Pericardium fibroblast (primary cell): ENCODE measurements around the gene ZDHHC18. TPM values are rescaled to one million over a fixed set of nuclear protein-coding genes. Genes with fewer than 3 reads are reported as not detected.

Experiments
- total RNA-seq: library from RNA; depleted of rRNA; stranded (reverse); fragments of >200 nt; gene quantifications from 2 replicates; pipeline ENCODE4 v1.2.3, GENCODE V29; 2015

Gene ZDHHC18, protein sequence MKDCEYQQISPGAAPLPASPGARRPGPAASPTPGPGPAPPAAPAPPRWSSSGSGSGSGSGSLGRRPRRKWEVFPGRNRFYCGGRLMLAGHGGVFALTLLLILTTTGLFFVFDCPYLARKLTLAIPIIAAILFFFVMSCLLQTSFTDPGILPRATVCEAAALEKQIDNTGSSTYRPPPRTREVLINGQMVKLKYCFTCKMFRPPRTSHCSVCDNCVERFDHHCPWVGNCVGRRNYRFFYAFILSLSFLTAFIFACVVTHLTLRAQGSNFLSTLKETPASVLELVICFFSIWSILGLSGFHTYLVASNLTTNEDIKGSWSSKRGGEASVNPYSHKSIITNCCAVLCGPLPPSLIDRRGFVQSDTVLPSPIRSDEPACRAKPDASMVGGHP
- 5.0 and 12.1 TPM in 2 replicates for total RNA-seq

GRCh38 chr1:26826261-26827105, at the start of gene ZDHHC18:
Gene ZDHHC18 (plus strand): TSS chr1:26826688. CDS start chr1:26826805, 117 bp downstream.

GRCh38 chr1:26787706-26788514, 38.6 kb upstream of the ZDHHC18 start, which contains the start of gene PIGV:
Gene PIGV (plus strand): TSS chr1:26787950. CDS start chr1:26790816, 2,866 bp downstream.

DNA sequence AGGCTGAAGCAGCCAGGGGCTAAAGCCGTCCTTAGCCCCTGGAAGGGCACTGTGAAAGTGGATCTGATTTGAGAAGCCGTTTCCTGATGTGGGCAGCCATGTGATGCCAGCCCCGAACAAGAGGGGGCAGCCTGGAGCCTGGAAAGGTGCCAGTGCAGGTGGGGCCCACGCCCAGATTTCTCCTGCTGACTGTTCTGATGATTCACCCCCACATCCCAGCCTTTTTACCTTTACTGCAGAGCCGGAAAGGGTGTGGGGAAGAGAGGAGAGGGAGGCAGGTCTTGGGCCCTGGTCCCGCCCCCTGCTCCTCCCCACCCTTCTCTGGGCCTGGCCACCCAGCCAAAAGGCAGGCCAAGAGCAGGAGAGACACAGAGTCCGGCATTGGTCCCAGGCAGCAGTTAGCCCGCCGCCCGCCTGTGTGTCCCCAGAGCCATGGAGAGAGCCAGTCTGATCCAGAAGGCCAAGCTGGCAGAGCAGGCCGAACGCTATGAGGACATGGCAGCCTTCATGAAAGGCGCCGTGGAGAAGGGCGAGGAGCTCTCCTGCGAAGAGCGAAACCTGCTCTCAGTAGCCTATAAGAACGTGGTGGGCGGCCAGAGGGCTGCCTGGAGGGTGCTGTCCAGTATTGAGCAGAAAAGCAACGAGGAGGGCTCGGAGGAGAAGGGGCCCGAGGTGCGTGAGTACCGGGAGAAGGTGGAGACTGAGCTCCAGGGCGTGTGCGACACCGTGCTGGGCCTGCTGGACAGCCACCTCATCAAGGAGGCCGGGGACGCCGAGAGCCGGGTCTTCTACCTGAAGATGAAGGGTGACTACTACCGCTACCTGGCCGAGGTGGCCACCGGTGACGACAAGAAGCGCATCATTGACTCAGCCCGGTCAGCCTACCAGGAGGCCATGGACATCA, 36.5 kb downstream of the ZDHHC18 start, which contains the start of gene SFN:
TSS of gene SFN (plus strand) at position 369 of the 904 bp plus-strand sequence. CDS start at position 433, 64 bp downstream.

DNA sequence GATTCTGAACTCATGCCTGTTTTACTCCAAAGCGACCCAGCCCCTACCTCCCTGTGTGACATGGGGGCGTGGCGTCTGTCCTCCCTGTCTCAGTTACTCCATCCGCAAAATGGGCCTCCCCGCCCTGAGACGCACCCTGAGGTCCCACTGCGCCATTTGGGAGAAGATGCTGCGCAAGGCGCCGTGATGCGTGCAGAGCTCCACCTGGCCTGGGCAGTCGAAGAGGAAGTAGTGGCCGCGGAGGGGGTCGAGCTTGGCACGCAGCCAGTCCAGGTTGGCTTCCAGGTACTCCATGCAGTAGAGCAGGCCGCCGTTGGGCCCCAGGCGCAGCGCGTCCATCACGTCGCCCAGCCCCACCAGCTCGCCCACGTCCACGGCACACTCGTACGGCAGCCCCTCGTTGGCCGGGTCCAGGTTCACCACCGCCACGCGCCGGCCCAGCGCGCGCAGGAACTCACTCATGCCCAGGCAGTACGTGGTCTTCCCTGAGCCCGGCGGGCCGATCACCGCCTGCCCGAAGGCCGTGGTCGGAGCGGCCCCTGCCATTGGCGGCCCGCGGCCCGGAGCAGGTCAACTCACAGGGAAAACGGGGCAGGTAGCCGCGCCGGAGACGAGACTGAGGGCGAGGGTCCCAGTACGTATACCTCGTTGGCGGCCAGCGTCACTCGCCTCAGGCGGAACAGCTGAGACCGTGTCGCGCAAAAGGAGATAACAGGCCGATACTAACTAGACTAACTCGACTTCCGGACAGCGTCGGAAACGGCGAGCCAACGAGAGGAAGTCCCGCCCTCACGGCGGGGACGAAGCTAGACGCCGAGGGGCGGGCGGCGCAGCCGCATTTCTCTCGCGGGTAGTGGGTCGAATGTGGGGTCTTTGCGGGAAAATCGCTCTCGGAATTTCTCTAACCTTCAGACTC, 63.3 kb downstream of the ZDHHC18 start, which contains the start of gene GPN2:
TSS of gene GPN2 (minus strand) at position 733 of the 916 bp plus-strand sequence. CDS start at position 546, 187 bp downstream.

GRCh38 chr1:26900001-26900814, 73.7 kb downstream of the ZDHHC18 start, which contains the start of gene GPATCH3:
Gene GPATCH3 (minus strand): TSS chr1:26900467. CDS start chr1:26900442, 25 bp downstream.

Other genes with a start within 250 kb of the ZDHHC18 start
- gene ARID1A, start 130.7 kb upstream of the ZDHHC18 start, total RNA-seq = 18.8 and 21.3 TPM in 2 replicates
- 7.7 and 25.5 TPM in 2 replicates for gene PIGV, start 38.7 kb upstream of the ZDHHC18 start, total RNA-seq
- not detected in 2 replicates for gene SFN, start 36.5 kb downstream of the ZDHHC18 start, total RNA-seq
- gene GPN2, start 63.6 kb downstream of the ZDHHC18 start, total RNA-seq = 8.5 and 8.8 TPM in 2 replicates
- gene GPATCH3, start 73.8 kb downstream of the ZDHHC18 start, total RNA-seq = 7.8 and 9.0 TPM in 2 replicates
- not detected in 2 replicates for gene NR0B2, start 87.3 kb downstream of the ZDHHC18 start, total RNA-seq
- 40.8 and 58.8 TPM in 2 replicates for gene NUDC, start 95.1 kb downstream of the ZDHHC18 start, total RNA-seq
- not detected in 2 replicates for gene KDF1, start 133.8 kb downstream of the ZDHHC18 start, total RNA-seq
- 205 and 207 TPM in 2 replicates for gene TRNP1, start 167.0 kb downstream of the ZDHHC18 start, total RNA-seq
- gene TENT5B, start 186.2 kb downstream of the ZDHHC18 start, total RNA-seq = 29.8 and 32.7 TPM in 2 replicates